Measurements from ENCODE around the gene ENOX2.

ENOX2 gene

DNA sequence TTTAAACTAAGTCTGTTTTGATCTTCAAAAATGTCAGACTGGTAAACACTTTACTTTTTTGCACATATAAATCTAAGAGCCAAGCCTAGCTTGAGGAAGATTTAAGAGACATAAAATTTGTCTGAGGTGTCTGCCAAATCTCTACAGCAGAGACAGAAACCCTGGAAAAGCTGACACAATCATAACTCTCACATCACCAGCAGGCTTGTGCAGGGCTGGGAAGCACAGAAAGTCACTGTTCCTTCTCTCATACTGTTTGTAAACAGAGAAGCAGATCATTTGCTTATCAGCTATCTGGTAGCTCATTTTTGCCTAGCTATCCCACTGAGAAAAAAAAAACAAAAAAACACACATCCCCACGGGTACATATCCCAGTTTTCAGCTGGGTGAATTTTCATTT lies 7.0 kb downstream of the ENOX2 start:
- TF ChIP-seq, protein P1, sequence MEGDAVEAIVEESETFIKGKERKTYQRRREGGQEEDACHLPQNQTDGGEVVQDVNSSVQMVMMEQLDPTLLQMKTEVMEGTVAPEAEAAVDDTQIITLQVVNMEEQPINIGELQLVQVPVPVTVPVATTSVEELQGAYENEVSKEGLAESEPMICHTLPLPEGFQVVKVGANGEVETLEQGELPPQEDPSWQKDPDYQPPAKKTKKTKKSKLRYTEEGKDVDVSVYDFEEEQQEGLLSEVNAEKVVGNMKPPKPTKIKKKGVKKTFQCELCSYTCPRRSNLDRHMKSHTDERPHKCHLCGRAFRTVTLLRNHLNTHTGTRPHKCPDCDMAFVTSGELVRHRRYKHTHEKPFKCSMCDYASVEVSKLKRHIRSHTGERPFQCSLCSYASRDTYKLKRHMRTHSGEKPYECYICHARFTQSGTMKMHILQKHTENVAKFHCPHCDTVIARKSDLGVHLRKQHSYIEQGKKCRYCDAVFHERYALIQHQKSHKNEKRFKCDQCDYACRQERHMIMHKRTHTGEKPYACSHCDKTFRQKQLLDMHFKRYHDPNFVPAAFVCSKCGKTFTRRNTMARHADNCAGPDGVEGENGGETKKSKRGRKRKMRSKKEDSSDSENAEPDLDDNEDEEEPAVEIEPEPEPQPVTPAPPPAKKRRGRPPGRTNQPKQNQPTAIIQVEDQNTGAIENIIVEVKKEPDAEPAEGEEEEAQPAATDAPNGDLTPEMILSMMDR (IDR thresholded peaks at IDR 0.05; ENCODE audit: borderline replicate concordance, insufficient read depth, low read depth, low read length), result no peak
- no peak overlapping the region for H3K4me3 ChIP-seq (ENCODE audit: low read depth, low read length)

- TF ChIP-seq, protein P1 (IDR thresholded peaks at IDR 0.05; ENCODE audit: borderline replicate concordance, insufficient read depth, low read depth, low read length), result no peak
- no peak overlapping the region for H3K4me3 ChIP-seq (ENCODE audit: low read depth, low read length)
These were observed 7.7 kb downstream of the ENOX2 start for GRCh38 chrX:130895299-130895698.

DNA sequence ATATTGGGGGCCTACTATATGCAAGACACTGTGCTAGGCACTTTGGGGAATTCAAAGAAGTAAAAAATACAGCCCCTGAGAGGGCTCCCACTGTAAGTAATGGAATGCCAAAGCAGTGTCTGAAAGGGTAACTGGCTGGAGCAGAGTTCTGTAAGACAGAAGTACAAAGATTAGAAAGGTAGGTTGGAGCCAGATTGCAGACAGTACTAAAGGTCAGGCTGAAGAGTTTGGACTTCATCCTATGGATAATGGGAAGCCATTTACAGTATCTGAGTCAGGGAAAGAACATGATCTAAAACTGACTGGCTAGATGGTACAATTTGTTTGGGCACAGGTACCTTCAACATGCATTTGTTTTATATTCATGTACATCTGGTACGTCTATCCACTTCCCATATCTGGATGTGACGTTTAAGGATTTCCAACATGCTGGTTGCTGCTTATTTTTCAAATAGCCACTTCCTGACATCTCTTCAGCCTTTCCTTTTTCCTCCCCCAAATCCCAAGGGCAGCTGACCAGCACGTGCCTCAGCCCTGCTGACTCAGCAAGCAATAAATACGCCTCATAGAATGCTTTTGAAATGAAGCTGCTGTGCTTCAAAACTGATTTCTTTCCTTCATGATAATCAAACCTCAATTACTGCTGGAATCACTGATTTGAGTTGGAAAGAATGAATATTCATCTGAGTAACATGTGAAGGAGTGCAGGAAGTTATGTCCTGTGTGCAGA lies 9.5 kb downstream of the ENOX2 start:
- H3K4me3 ChIP-seq (ENCODE audit: low read depth, low read length), result no peak overlapping the region
- TF ChIP-seq, protein P1 (IDR thresholded peaks at IDR 0.05; ENCODE audit: borderline replicate concordance, insufficient read depth, low read depth, low read length), result no peak

- no peak overlapping the region for H3K4me3 ChIP-seq (ENCODE audit: low read depth, low read length)
- TF ChIP-seq, protein P1 (IDR thresholded peaks at IDR 0.05; ENCODE audit: borderline replicate concordance, insufficient read depth, low read depth, low read length), result no peak
These were observed 15.6 kb downstream of the ENOX2 start for GRCh38 chrX:130887376-130887775.

GRCh38 chrX:130885996-130886395 lies 17.0 kb downstream of the ENOX2 start:
- no peak overlapping the region for H3K4me3 ChIP-seq (ENCODE audit: low read depth, low read length)
- TF ChIP-seq, protein P1 (IDR thresholded peaks at IDR 0.05; ENCODE audit: borderline replicate concordance, insufficient read depth, low read depth, low read length), result no peak

- TF ChIP-seq, protein P1 (IDR thresholded peaks at IDR 0.05; ENCODE audit: borderline replicate concordance, insufficient read depth, low read depth, low read length), result no peak
- no peak overlapping the region for H3K4me3 ChIP-seq (ENCODE audit: low read depth, low read length)
These were observed 17.5 kb downstream of the ENOX2 start for GRCh38 chrX:130885508-130885907.

DNA sequence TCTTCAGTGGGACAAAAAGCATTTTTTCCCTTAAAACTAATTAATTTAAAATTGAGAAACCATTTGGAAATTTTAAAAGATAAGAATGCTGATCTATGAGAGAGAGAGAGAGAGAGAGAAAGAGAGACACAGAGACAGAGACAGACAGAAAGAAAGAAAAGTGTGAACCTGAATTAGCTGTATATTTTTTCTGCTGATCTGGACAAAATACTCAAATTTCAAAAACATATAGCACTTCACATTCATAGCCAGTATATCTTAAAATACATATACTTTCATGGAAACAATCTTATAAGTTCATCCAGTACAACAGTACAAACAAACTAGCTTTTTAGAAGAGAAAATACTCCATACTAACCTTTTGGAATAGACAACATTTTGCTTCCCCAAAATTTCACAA lies 18.4 kb downstream of the ENOX2 start:
- H3K4me3 ChIP-seq (ENCODE audit: low read depth, low read length), result no peak overlapping the region
- TF ChIP-seq, protein P1 (IDR thresholded peaks at IDR 0.05; ENCODE audit: borderline replicate concordance, insufficient read depth, low read depth, low read length), result no peak

All from GM12875 (cell line).